ENCODE data around the gene EXOC6B.

- TF ChIP-seq, protein P1, sequence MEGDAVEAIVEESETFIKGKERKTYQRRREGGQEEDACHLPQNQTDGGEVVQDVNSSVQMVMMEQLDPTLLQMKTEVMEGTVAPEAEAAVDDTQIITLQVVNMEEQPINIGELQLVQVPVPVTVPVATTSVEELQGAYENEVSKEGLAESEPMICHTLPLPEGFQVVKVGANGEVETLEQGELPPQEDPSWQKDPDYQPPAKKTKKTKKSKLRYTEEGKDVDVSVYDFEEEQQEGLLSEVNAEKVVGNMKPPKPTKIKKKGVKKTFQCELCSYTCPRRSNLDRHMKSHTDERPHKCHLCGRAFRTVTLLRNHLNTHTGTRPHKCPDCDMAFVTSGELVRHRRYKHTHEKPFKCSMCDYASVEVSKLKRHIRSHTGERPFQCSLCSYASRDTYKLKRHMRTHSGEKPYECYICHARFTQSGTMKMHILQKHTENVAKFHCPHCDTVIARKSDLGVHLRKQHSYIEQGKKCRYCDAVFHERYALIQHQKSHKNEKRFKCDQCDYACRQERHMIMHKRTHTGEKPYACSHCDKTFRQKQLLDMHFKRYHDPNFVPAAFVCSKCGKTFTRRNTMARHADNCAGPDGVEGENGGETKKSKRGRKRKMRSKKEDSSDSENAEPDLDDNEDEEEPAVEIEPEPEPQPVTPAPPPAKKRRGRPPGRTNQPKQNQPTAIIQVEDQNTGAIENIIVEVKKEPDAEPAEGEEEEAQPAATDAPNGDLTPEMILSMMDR (IDR thresholded peaks at IDR 0.05) = no peak
- TF ChIP-seq POLR2A (IDR thresholded peaks at IDR 0.05) = no peak
Observed at GRCh38 chr2:72263776-72264060, 562.1 kb downstream of the EXOC6B start.
